C4-2B (cell line): ENCODE measurements around the gene S100A10.
A peak's percentile ranks its signal among the peaks of the same experiment; 100 is the strongest.

Experiments used
- H3K27ac ChIP-seq: fragments of 450-650 bp; 2 replicates; pipeline ENCODE4 v1.5.1; 2017
- ZFX ChIP-seq: fragments of 450-650 bp; IDR thresholded peaks from 2 replicates; pipeline ENCODE4 v1.6.1; 2017
- TF ChIP-seq, protein P1 (sequence below): fragments of 450-650 bp; conservative IDR thresholded peaks from 2 replicates; pipeline ENCODE4 v1.5.1; 2017; ENCODE audit warnings: mild to moderate bottlenecking

Gene S100A10

GRCh38 chr1:152035539-152036266, 42.0 kb upstream of the S100A10 start:
- TF ChIP-seq, protein P1, sequence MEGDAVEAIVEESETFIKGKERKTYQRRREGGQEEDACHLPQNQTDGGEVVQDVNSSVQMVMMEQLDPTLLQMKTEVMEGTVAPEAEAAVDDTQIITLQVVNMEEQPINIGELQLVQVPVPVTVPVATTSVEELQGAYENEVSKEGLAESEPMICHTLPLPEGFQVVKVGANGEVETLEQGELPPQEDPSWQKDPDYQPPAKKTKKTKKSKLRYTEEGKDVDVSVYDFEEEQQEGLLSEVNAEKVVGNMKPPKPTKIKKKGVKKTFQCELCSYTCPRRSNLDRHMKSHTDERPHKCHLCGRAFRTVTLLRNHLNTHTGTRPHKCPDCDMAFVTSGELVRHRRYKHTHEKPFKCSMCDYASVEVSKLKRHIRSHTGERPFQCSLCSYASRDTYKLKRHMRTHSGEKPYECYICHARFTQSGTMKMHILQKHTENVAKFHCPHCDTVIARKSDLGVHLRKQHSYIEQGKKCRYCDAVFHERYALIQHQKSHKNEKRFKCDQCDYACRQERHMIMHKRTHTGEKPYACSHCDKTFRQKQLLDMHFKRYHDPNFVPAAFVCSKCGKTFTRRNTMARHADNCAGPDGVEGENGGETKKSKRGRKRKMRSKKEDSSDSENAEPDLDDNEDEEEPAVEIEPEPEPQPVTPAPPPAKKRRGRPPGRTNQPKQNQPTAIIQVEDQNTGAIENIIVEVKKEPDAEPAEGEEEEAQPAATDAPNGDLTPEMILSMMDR: no peak
- TF ChIP-seq ZFX: no peak
- H3K27ac ChIP-seq: peak overlapping the region; percentile 89

DNA sequence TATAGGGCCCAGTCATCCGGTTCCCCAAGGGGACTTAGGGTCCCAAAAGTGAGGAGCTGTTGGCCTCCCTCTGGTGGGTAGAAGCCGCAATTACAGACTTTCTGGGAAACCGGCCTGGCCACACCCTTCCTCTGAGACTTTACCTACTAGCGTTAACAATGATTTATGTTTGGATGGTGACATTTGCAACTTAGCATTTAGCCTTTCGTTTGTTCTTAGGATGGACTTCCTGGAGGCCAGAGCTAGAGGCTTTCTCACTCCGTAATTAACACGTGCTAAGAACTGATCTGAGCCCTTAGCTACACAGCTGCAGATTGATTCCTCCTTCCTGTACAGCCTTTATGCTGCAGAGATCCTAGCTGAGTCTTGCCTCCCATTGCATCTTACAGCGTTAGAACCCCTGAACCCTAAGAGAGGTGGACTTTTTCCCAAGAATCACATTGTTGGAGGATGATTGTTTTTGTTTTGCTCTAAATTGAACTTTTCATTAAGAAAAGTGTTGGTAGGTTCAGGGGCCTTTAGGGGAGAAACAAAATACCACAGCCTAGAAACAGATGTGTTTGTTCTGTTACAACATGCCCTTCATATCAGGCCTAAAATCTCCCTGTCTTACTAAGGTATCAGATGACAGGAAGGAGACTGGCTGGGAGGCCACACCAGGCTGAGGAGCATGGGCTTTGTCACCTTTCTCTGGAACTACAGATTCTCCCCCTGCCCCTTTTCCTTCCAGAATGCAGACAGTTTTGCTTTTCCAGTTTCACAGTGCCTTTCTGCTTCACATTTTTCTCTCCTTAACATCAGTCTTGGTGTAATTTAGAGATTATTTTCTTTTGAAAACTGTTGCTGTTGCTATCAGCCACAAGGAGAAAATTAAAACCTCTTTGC, 41.2 kb upstream of the S100A10 start:
- no peak for TF ChIP-seq ZFX
- TF ChIP-seq, protein P1: peak; percentile 85
- peak overlapping the region; percentile 89 for H3K27ac ChIP-seq

GRCh38 chr1:152034324-152034653, 40.6 kb upstream of the S100A10 start:
- no peak for TF ChIP-seq ZFX
- peak overlapping the region; percentile 89 for H3K27ac ChIP-seq

- H3K27ac ChIP-seq: no peak overlapping the region
- TF ChIP-seq ZFX: no peak
- TF ChIP-seq, protein P1: no peak
Observed at GRCh38 chr1:152029929-152030211, 36.2 kb upstream of the S100A10 start.

- H3K27ac ChIP-seq: no peak overlapping the region
- no peak for TF ChIP-seq ZFX
- TF ChIP-seq, protein P1: no peak
Observed at GRCh38 chr1:152029144-152029928, 35.7 kb upstream of the S100A10 start.

DNA sequence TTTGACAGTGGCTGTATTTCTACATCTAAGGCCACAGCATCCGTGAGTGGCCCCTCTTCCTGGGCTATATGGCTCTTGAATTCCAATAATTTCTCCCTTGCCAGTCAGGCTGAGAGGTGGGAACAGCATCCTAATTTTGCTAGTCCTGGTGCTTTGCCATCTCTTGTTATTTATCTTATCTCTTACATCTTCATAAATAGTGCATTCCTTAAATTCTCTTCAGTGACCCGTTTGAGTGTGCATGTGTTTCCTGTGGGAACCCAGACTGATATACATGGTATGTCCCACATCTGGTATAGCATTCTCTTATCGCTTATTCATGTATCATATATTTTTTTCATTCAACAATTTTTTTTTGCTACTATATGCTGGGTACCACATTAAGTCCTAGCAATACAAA, 33.2 kb upstream of the S100A10 start:
- no peak overlapping the region for H3K27ac ChIP-seq
- TF ChIP-seq ZFX: no peak
- TF ChIP-seq, protein P1: no peak

DNA sequence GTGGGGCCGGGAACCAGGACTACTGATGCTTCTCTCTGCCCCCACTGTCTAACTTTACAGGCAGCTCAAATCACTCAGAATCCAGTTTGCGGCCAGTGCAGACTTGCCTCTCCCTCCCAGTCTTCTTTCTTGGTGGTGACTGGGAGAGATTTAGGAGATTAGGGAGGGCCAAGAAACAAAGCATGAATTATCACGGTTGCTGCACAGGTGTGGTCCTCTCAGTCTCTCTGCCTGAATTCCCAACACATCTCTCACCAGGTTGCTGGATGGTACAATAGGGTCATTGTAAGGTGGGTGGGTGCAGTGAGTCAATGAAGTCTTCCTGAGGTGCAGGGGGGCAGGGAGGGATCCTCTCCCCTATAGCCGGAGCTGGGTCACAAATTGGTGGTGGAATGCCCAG, 30.6 kb upstream of the S100A10 start:
- no peak for TF ChIP-seq ZFX
- TF ChIP-seq, protein P1: no peak
- no peak overlapping the region for H3K27ac ChIP-seq
